ENCODE measurements around the gene CHFR.

DNA sequence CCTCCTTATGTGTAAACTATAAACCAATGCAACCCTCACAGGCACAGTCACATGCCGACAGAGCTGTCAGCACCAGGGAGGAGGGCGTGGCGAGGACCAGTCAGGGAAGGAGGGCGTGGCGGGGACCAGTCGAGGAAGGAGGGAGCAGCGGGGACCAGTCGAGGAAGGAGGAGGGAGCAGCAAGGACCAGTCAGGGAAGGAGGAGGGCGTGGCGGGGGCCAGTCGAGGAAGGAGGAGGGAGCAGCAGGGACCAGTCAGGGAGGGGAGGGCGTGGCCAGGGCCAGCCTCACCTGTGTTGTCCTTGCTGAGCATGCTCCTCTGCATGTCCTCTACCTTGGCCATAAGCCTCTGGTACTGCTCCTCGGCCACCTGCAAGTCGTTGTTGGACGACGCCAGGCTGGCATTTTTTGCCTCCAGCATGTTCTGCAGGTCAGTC is 83.0 kb downstream of the CHFR start:
- TF ChIP-seq JUN (IDR thresholded peaks at IDR 0.05; ENCODE audit: borderline replicate concordance, insufficient read depth, insufficient read length, low read depth), result no peak
- TF ChIP-seq, protein P1, sequence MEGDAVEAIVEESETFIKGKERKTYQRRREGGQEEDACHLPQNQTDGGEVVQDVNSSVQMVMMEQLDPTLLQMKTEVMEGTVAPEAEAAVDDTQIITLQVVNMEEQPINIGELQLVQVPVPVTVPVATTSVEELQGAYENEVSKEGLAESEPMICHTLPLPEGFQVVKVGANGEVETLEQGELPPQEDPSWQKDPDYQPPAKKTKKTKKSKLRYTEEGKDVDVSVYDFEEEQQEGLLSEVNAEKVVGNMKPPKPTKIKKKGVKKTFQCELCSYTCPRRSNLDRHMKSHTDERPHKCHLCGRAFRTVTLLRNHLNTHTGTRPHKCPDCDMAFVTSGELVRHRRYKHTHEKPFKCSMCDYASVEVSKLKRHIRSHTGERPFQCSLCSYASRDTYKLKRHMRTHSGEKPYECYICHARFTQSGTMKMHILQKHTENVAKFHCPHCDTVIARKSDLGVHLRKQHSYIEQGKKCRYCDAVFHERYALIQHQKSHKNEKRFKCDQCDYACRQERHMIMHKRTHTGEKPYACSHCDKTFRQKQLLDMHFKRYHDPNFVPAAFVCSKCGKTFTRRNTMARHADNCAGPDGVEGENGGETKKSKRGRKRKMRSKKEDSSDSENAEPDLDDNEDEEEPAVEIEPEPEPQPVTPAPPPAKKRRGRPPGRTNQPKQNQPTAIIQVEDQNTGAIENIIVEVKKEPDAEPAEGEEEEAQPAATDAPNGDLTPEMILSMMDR (IDR thresholded peaks at IDR 0.05; ENCODE audit: extremely low read depth in 1 of 2, insufficient read depth in 1 of 2, low read depth in 1 of 2, low read length in 2 of 2), result no peak
- TF ChIP-seq GATA2 (IDR thresholded peaks at IDR 0.05; ENCODE audit: insufficient read depth, insufficient read length, low read depth, low read length), result no peak
- no peak for TF ChIP-seq POLR2A (IDR thresholded peaks at IDR 0.05; ENCODE audit: low read depth, low read length)
- TF ChIP-seq EZH2 (IDR thresholded peaks at IDR 0.05; ENCODE audit: borderline replicate concordance, low read depth, low read length, severe bottlenecking), result no peak
- no peak for TF ChIP-seq POLR2AphosphoS5 (IDR thresholded peaks at IDR 0.05; ENCODE audit: insufficient read depth, low read depth, low read length)
